GM19438 (cell line): ENCODE results near the gene ZNF391.
"Not testable (repeated sequence)": the region's sequence is repeated elsewhere in the genome, so short reads cannot be mapped to it uniquely, and the experiment has no call there.

Experiments used
- ATAC-seq: cut with Tn5 transposase; IDR thresholded peaks from one replicate; pipeline ENCODE4 v1.9.1; 2021; ENCODE audit warnings: low read depth; ENCODE audit not compliant: unreplicated experiment

Gene ZNF391

DNA sequence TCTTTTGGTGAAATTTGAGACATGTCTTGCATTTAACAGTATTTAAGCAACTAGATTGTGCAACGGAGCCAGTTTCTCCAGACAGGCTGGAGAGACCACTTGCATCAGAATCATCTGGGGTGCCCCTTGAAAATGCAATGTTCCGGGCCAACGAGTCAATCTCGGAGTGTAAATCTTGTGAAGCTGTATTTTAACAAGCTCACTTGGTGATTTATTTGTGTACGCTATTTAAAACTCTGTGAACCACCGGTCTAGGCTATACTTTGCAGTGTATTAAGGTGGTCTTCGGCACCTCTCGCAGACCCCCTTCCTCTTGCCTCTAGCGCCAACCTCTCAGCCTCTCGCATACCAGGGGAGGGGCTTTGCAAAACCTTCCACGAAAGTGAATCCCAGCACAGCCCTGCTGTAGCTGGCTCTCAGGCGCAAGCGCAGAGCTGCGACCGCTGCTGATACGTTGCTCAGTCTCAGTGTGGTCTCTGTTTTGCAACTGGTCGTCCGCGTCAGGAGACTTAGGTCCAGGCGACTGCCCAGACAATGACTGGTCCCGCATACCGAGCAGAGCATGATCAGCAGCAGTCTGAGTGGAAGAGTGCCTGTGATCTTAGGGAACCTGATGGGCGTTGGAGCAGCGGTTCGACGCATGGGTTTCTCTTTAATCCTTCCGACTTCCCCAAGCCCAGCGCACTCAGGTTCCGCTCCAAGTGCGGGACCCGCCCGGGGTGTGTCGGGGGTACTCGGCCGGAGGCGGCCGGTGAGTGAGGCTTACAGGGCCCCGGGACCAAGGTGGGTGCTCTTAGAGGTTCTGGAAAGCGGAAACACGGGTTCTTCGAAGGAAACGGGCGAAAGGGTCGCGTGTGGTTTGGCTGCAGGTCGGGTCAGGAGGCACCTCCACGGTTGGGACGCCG, at the start of gene ZNF391:
Gene ZNF391 (plus strand): TSS at position 467 of the 905 bp plus-strand sequence. CDS start 11,612 bp downstream, outside the sequence.
- ATAC-seq, result peak; percentile 91

DNA sequence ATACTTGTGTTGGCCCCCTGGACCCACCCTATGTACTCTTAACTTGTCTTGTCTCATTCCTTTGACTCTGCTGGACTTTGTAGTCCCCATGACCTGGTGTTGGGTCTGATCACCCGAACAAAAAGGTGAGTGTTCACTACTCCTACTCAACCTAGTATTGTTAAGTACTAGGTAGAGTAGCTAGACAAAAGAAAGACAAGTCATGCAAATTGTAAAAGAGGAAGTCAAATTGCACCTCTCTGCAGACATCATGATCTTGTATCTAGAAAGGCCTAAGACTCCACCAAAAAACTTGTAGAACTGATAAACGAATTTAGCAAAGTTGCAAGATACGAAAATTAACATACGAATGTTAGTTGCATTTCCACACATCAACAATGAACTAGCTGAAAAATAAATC, 35.7 kb upstream of the ZNF391 start:
- no peak for ATAC-seq

DNA sequence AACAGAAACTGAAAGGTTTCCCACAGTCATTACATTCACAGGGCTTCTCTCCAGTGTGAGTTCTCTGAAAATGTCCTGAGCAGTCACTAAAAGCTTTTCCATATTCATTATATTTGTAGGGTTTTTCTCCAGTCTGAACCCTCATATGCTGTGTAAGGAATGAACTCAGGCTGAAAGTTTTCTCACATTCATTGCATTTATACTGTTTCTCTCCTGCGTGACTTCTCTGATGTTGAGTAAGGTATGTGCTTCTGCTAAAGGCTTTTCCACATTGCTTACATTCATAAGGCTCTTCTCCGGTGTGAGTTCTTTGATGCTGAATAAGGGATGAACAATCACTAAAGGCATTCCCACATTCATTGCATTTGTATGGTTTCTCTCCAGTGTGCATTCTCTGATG, 29.8 kb upstream of the ZNF391 start:
- ATAC-seq, result no peak

DNA sequence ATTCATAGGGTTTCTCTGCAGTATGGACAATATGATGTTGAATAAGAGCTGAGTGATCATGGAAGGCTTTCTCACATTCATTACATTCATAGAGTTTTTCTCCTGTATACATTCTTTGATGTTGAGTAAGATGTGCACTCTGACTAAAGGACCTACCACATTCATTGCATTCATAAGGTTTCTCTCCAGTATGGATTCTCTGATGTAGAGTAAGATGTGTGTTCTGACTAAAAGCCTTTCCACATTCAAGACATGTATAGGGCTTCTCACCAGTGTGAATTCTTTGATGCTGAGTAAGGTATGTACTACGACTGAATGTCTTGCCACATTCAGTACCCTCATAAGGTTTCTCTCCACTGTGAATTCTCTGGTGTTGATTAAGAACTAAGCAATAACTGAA, 29.3 kb upstream of the ZNF391 start:
- ATAC-seq, result no peak

DNA sequence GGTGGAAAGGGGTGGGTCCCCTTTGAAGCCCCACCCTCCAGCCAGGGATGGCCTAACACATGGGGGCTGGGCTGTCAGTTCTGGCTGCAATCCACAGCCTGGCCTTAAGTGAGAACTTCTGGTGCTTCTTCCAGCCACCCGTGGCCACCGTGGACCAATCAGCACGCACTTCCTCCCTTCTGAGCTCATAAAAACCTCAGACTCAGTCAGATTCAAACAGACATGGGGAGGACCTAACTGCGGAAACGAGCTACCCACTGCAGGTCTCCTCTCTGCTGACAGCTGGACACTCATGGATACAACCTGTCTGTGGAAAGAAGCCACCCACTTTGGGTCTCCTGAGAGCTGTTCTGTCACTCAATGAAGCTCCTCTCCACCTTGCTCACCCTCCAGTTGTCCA, 20.4 kb upstream of the ZNF391 start:
- ATAC-seq, result no peak

DNA sequence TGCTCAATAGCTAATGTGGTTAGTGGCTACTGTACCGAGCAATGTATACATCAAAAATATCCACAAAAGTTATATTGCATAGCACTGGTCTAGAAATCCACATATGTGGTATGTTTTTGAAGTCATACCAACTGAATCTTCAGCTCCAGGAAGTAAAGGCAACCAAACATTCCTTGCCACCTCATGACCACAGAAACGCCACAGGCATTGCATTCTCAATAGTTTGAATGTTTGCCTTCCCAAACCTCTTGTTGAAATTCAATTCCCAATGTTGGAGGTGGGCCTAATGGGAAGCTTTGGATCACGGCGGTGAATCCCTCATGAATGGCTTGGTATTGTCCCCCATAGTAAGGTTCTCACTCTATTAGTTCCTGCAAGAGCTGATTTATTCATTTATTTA, 18.2 kb upstream of the ZNF391 start:
- ATAC-seq, result no peak

DNA sequence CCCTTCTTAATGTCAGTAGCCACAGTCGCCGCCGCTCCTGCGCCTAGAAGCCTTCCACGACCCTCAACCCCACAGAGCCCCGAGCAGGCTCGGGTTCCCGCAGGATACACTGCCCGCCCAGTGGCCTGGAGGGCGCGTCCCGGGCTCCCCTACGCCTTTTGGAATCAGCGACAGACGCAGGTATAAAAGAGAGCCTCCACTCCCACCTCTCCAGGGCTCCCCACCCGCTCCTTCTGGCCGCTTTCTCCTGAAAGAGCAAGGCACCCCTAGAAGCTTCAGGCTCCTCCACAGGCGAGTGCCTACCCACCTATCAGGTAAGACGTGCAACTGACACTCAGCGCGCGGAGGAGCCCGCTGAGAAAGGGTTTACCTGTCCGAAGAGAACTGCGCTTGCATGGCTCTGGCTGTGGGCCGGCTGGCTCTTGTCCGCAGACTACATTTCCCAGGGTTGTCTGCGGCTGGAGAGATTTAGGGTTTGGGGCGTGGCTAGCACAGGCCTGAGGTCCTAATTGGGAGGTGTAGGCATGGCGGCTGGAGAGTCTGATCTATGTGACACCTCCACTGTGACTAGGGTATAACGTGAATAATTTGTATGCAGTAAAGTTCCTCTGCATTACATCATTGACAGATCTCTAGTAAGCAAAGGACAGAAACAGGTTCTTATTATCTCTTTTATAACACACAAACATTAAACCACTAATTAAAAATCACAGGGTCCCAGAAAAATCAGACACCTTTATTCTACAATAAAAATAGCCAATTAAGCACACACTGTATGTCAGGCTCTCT, 13.5 kb upstream of the ZNF391 start:
- ATAC-seq, result peak; percentile 96

DNA sequence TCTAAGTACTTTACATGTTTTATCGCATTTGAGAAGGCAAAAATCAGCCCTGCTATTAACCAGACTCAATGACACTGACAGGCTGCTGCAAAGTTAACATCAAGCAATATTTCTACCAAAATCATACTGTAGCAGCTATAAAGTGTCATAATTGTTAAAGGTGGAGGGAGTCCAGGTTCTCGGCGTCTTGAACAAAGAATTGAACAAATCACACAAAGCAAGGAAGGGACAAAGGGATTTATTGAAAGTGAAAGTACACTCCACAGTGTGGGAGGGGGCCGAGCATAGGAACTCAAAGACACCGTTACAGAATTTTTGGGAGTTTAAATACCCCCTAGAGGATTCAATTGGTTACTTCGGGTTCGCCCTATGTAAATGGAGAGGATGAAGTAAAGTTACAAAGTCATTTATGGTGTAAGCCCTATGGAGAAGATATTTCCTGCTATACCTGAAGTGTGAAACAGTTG, 12.9 kb upstream of the ZNF391 start:
- no peak for ATAC-seq

DNA sequence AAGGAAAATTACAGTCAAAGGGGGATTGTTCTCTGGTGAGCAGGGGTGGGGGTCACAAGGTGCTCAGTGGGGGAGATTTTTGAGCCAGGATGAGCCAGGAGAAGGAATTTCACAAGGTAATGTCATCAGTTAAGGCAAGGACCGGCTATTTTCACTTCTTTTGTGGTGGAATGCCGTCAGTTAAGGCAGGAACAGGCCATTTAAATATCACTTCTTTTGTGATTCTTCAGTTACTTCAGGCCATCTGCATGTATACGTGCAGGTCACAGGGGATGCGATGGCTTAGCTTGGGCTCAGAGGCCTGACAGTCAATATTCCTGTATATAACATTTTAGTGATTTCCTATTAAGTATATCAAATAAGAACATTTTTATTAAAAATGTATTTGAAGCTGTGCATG, 10.2 kb upstream of the ZNF391 start:
- ATAC-seq, result not testable (repeated sequence)

DNA sequence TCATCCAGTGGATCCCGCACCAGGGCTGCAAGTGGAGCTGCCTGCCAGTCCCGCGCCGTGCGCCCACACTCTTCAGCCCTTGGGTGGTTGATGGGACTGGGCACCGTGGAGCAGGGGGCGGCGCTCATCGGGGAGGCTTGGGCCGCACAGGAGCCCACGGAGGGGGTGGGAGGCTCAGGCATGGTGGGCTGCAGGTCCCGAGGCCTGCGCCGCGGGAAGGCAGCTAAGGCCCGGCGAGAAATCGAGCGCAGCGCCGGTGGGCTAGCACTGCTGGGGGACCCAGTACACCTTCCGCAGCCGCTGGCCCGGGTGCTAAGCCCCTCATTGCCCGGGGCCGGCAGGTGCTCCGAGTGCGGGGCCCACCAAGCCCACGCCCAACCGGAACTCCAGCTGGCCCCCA, 7.6 kb upstream of the ZNF391 start:
- not testable (repeated sequence) for ATAC-seq

DNA sequence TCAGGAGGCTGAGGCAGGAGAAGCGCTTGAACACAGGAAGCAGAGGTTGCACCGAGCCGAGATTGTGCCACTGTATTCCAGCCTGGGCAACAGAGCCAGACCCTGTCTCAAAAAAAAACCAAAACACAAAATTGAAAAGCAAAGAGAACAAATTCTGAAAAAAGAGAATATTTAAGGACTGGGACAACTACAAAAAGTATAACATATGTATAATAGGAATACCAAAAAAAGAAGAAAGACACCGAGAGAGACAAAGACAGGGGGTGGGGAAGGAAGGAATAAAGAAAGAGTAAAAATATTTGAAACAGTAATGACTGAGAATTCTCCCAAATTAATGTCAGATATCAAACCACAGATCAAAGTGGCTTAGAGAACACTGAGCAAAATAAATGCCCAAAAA, 5.5 kb upstream of the ZNF391 start:
- ATAC-seq, result no peak

DNA sequence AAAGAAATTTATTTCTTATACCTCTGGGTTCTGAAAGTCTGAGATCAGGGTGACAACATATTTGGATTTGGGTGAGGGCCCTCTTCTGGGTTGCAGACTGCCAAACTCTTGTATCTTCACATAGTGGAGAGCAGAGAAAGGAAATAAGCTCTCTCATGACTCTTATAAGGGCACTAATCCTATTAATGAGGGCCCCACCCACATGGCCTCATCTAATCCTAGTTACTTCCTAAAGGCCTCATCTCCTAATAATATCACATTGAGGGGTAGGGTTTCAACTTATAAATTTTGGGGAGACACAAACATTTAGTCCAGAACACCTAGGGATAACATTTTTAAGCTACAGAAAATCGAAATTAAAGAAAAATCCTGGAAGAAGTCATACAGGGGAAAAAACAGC, 5.1 kb upstream of the ZNF391 start:
- ATAC-seq, result no peak

DNA sequence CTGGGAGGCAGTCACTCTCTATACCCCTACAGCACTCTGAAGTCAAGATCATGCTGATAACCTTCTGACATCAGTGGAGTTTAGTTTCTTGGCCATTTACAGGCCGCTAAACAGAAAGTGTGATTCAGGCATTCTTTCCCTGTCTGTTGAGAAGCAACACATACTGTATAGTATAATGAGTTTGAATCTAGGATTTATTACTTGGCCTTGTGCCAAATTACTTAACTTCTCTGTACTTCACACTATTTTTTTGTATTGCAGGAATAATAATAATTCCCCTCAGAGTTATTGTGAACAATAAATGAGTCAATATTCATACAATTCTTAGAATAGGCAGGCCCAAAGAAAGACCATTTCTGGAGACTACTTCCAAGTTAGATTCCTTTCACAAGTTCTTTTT, 4.1 kb downstream of the ZNF391 start:
- ATAC-seq, result no peak

DNA sequence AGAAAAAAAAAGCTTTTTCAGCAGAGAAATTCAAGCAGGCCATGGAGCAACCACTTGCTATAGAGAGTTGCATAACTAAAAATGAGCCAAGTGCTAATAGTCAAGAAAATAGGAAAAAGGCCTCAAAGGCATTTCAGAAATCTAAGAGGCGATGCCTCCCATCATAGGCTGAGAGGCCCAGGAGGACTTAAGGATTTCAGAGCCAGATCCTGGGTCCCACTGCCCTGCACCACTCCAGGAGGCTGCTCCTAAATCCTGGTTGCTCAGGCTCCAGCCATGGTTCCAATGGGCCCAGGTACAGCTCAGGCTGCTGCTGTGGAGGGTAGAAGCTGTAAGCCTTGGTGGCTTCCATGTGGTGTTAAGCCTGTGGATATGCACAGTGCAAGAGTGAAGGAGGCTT, 5.5 kb downstream of the ZNF391 start:
- no peak for ATAC-seq

DNA sequence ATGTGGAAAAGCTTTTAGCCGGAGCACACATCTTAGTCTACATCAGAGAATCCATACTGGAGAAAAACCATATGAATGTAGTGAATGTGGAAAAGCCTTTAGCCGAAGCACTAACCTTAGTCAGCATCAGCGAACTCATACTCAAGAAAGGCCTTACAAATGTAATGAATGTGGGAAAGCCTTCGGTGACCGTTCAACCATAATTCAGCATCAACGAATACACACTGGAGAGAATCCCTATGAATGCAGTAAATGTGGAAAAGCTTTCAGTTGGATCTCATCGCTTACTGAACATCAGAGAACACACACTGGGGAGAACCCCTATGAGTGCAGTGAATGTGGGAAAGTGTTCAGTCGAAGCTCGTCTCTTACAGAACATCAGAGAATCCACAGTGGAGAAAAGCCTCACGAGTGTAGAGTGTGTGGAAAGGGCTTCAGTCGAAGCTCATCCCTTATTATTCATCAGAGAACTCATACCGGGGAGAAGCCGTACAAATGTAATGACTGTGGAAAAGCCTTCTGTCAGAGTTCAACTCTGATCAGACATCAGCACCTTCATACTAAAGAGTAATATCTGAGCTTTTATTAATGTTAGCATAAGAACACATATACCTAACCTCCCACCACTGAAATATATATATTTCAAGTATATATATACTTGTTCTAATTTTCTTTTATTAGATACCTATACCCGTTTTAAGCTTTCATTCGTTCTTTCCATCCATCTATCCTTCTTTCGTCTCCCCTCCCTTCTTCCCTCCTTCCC, 12.5 kb downstream of the ZNF391 start:
- ATAC-seq, result no peak

DNA sequence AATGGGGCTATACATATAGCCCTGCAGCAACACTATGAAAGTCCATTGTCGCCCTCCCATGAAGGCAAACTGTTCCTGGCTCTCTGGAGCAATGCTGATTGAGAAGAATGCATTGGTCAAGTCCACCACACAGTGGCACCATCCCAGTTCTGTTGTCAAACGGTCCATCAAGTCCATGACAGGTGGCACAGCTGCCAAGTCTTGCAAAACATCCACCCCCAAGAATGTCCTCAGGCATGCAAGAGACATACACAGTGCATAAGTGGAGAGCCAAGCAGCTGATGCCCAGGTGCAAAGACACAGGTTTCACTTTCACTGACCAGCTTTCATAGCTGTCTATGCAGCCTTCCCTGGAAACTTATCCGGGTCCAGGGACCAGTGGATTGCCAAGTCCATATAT, 17.5 kb downstream of the ZNF391 start:
- no peak for ATAC-seq

DNA sequence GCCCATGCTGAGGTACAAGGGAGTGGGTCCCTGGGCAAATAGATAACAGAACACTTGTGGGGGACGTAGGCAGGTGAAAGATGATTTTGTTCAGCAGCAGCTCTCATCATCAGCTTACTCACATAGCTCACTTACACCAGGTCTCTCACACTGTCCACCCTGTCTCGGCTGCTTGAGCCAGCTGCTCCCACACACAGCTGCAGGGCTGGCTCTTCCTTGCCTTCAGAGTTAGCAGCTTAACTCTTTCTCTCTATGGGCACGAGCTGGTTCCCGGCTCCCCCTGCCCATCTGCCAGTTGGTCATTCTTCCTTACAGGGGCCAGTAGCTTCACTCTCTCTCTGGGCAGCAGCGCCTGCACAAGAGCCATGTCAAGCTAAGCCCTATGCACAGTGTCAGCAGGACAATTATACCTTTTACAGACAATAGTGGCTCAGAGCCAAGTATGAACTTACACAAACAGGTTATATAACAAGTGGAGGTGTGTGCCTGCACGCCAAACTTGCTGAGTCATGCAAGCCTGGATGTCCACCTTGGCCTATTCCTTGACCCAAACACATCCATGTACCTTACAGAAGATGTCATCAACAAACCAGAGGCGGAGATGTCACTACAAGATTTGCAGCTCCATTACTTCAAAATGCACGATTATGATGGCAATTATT, 18.7 kb downstream of the ZNF391 start:
- no peak for ATAC-seq

DNA sequence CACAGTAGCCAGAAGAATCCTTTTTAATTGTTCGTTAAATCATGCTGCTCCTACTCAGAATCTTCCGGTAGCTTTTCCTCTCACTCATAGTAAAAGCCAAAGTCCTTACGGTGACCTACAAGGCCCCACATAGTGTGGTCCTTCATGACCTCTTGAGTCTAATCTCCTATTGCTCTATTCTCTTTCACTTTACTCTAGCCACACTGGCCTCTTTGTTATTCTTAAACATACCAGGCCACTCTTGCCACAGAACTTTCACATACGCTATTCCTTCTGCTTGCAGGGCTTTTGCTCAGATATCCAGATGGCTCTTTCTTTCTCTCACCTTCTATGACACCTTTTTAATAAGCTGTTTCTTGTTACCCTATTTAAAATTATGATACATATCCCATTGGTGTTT, 25.7 kb downstream of the ZNF391 start:
- ATAC-seq, result no peak

DNA sequence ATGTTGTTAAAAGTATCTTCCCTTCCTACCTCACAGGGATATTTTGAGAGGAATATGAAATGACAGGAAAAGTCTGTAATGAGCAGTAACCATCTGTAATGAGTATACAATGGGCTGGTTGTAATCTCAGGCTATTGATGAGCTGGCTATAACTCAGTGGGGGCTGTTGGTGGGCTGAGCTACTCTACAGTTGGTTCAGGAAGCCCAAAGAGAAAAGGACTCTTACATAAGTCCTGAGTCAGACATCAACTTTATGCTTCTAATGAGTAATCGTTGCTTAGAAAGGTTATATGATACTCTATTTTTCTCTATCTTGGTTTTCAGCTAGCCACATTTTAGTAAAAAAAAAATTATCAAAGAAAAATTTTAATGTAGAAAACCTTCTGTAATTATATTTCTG, 26.4 kb downstream of the ZNF391 start:
- no peak for ATAC-seq

DNA sequence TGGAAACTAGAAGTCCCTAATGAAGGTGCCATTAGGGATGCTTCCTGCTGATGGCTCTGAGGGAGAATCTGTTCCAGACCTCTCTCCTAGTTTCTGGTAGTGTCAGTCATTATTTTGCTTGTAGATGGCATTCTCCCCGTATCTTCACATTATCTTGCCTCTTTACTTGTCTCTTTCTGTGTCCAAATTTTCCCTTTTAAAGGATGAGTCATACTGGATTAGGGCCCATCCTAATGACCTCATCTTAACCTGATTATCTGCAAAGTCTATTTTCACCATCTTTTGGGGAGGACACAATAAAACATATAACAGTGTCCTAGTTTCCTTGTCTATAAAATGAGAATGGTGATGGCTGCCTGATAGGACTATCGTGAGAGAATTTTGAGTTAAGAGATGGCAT, 27.3 kb downstream of the ZNF391 start:
- ATAC-seq, result no peak
